GM12878 (cell line): ENCODE results near the gene SPAG16. TPM values are rescaled to one million over a fixed set of nuclear protein-coding genes. Genes with fewer than 3 reads are reported as not detected.

Experiments
- ATAC-seq: fragments of 200-7000 bp; cut with Tn5 transposase; 3 replicates; pipeline ENCODE4 v1.9.1; 2020; ENCODE audit warnings: mild to moderate bottlenecking, moderate library complexity
- BruUV-seq: library from RNA; stranded (reverse); fragments of 400-500 nt; replicated peaks from 2 replicates; lab custom pipeline; 2021; lab: Mats Ljungman, UMichigan
- CTCF ChIA-PET: fragments of 300-600 bp; sonication (Branson Sonifier 250); formaldehyde crosslinking; extraction: SDS; loops from one replicate; lab custom pipeline; 2021; ENCODE audit warnings: inconsistent platforms; lab: Yijun Ruan, JAX
- POLR2A ChIA-PET: fragments of 350-600 bp; formaldehyde crosslinking; extraction: SDS; loops from one replicate; lab custom pipeline; 2021; ENCODE audit warnings: inconsistent platforms; lab: Charles Lee
- RAD21 ChIA-PET: fragments of 300-600 bp; sonication (Branson Sonifier 250); formaldehyde crosslinking; loops from one replicate; lab custom pipeline; 2023; ENCODE audit warnings: antibody characterized with exemption; ENCODE audit not compliant: unreplicated experiment; lab: Charles Lee
- SMC1A ChIA-PET: fragments of 300-600 bp; sonication (Branson Sonifier 250); formaldehyde crosslinking; loops from one replicate; lab custom pipeline; 2023; ENCODE audit not compliant: unreplicated experiment, uncharacterized antibody; lab: Charles Lee
- DNase-seq: peaks from one replicate; pipeline ENCODE4 v3.0.0-alpha.2; 2011; ENCODE audit warnings: low read depth, low spot score
- FAIRE-seq: peaks from 3 replicates; lab custom pipeline; 2011; peaks lifted over from hg19 to GRCh38; lab: Jason Lieb, UNC
- H2AFZ ChIP-seq: 2 replicates; pipeline ENCODE4 v1.6.0; 2011; ENCODE audit warnings: low read depth, low read length, control low read depth; ENCODE audit not compliant: control insufficient read depth
- H3K27ac ChIP-seq: 2 replicates; pipeline ENCODE4 v1.5.1; 2011; ENCODE audit warnings: control low read depth; ENCODE audit not compliant: control insufficient read depth, insufficient read depth
- H3K27me3 ChIP-seq, 2 experiments: replicated peaks in 1 of 2; 2 replicates each; pipeline versions ENCODE4 v1.6.0 to v1.6.1; 2011; ENCODE audit warnings: low read length in 1 of 2; ENCODE audit not compliant: control insufficient read depth in 2 of 2, insufficient read depth in 2 of 2
- H3K36me3 ChIP-seq, 2 experiments: 2 replicates each; pipeline ENCODE4 v1.5.1; 2011; ENCODE audit warnings: low read length in 1 of 2; ENCODE audit not compliant: control insufficient read depth in 2 of 2, insufficient read depth in 2 of 2
- H3K4me1 ChIP-seq: 2 replicates; pipeline ENCODE4 v1.6.1; 2011; ENCODE audit warnings: mild to moderate bottlenecking, low read length, moderate library complexity, mixed read lengths; ENCODE audit not compliant: control insufficient read depth, insufficient read depth
- H3K4me2 ChIP-seq: 2 replicates; pipeline ENCODE4 v1.6.0; 2011; ENCODE audit warnings: control low read depth; ENCODE audit not compliant: control insufficient read depth, insufficient read depth
- H3K4me3 ChIP-seq: fragments of 200-600 bp; sonication (generic); 2 replicates; pipeline ENCODE4 v1.5.1; 2016
- H3K79me2 ChIP-seq: 2 replicates; pipeline ENCODE4 v1.6.0; 2011; ENCODE audit warnings: low read length; ENCODE audit not compliant: control insufficient read depth, insufficient read depth
- H3K9ac ChIP-seq: 2 replicates; pipeline ENCODE4 v1.8.0; 2011; ENCODE audit warnings: low read length, control low read depth, mixed read lengths; ENCODE audit not compliant: control insufficient read depth, insufficient read depth
- H3K9me3 ChIP-seq: replicated peaks from 3 replicates; pipeline ENCODE4 v1.5.1; 2011; ENCODE audit warnings: mild to moderate bottlenecking, low read length; ENCODE audit not compliant: control insufficient read depth, insufficient read depth
- H4K20me1 ChIP-seq: 2 replicates; pipeline ENCODE4 v1.6.0; 2011; ENCODE audit not compliant: control insufficient read depth, insufficient read depth
- ASH2L ChIP-seq: fragments of 300-600, 200-600 bp; sonication (generic); IDR thresholded peaks from 2 replicates; pipeline ENCODE4 v1.6.1; 2017; ENCODE audit warnings: low read depth, mild to moderate bottlenecking, borderline replicate concordance
- CHD1 ChIP-seq: IDR thresholded peaks from 2 replicates; pipeline ENCODE4 v1.6.1; 2012; ENCODE audit warnings: low read depth, low read length, improper control_type of control experiment
- CREB1 ChIP-seq: IDR thresholded peaks from 2 replicates; pipeline ENCODE4 v1.6.1; 2012; ENCODE audit warnings: low read depth, mild to moderate bottlenecking, inconsistent platforms
- FOXM1 ChIP-seq: IDR thresholded peaks from 2 replicates; pipeline ENCODE4 v1.6.1; 2012; ENCODE audit warnings: low read depth, mild to moderate bottlenecking, inconsistent platforms, low read length, moderate library complexity
- NBN ChIP-seq: fragments of 450-650 bp; IDR thresholded peaks from 2 replicates; pipeline ENCODE4 v1.6.1; 2016
- NRF1 ChIP-seq: conservative IDR thresholded peaks from 2 replicates; pipeline ENCODE4 v1.6.1; 2011; ENCODE audit warnings: mild to moderate bottlenecking, low read depth, low read length, improper control_type of control experiment
- RAD51 ChIP-seq: fragments of 450-650 bp; IDR thresholded peaks from 2 replicates; pipeline ENCODE4 v1.6.1; 2016; ENCODE audit warnings: moderate library complexity, mild to moderate bottlenecking, inconsistent platforms
- STAT1 ChIP-seq: fragments of 450-650 bp; conservative IDR thresholded peaks from 2 replicates; pipeline ENCODE4 v1.6.1; 2014; ENCODE audit warnings: antibody characterized with exemption, mild to moderate bottlenecking
- ZNF207 ChIP-seq: fragments of 450-650 bp; IDR thresholded peaks from 2 replicates; pipeline ENCODE4 v1.6.1; 2014; ENCODE audit warnings: antibody characterized with exemption, mild to moderate bottlenecking, borderline replicate concordance
- ZNF24 ChIP-seq: fragments of 450-650 bp; IDR thresholded peaks from 2 replicates; pipeline ENCODE4 v1.6.1; 2017; ENCODE audit warnings: antibody characterized with exemption, mild to moderate bottlenecking
- WGBS: methylation state at CpG from one replicate; pipeline ENCODE4 v1.1.6; 2016; ENCODE audit warnings: low lambda C conversion rate; ENCODE audit not compliant: insufficient replicate concordance, insufficient coverage; ENCODE audit errors: missing lambda C conversion rate; 5-methylcytosine and 5-hydroxymethylcytosine counted together
- in situ Hi-C: fragments of 300-500 bp; cut with MboI; formaldehyde crosslinking; loops from 9 replicates; pipeline ENCODE4 v1.14.3; 2018; ENCODE audit warnings: mixed read lengths
- intact Hi-C: fragments of 100-400 bp; cut with micrococcal nuclease; formaldehyde crosslinking; loops from one replicate; pipeline ENCODE4 v1.14.2; 2022; ENCODE audit not compliant: unreplicated experiment
- polyA plus RNA-seq, 11 experiments: library from polyadenylated mRNA; depleted of rRNA in 4 of 11; unstranded in 6 of 11; stranded (reverse) in 5 of 11; fragments of >200 nt; fragmentation: Nextera tagmentation in 4 of 11; fragmentation: Illumina TruSeq in 1 of 11; extraction: Ambion mirVana in 4 of 11; extraction: Trizol in 1 of 11; gene quantifications; 1 replicate in 1 of 11; 2 replicates in 10 of 11; pipeline versions ENCODE4 v1.2.1 to v1.2.3, GENCODE V29; 2011 to 2016; ENCODE audit warnings: inconsistent platforms in 2 of 11, missing spikeins in 2 of 11, low read depth in 1 of 11
- total RNA-seq, 4 experiments: library from RNA; depleted of rRNA in 3 of 4; stranded (reverse); fragments of >200 nt in 3 of 4; fragmentation: Illumina TruSeq in 1 of 4; extraction: Trizol in 1 of 4; gene quantifications; 2 replicates each; pipeline versions ENCODE4 v1.2.1 to v1.2.3, GENCODE V29; 2013 to 2021
- TF ChIP-seq, protein P1 (sequence below): IDR thresholded peaks from 2 replicates; pipeline ENCODE4 v1.6.1; 2012; ENCODE audit warnings: low read length, inconsistent platforms
- TF ChIP-seq, protein P2 (sequence below): fragments of 450-650 bp; formaldehyde crosslinking; IDR thresholded peaks from 2 replicates; pipeline ENCODE4 v1.4.0; 2020; ENCODE audit warnings: mild to moderate bottlenecking, moderate library complexity

The SPAG16 gene
- total and polyA plus RNA-seq, 10 of the 15 experiments (the other 5 are each of a cell fraction or from before 2014, with no cell fraction given), result 6.0 to 25.0 (median 15.2) TPM

DNA sequence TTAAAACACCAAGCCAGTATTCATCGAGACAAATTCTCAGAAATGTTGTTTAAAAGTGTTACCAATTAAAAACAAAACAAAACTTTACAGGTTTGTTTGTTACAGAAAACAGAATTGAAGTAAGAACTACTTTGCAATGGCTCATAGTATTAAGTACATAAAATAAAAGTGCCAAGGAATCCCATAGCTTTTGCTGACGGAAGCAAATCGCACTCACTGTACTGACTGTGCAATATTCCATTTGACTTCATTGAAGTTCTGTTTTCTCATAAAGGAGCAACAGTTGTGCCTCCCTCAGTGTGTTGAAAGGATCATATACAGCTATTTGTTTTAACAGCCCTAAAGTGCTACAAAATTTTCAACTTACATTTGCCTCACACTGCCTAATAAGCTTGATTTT lies 507.8 kb downstream of the SPAG16 start:
- ATAC-seq (no peak), DNase-seq (no peak), FAIRE-seq (no peak)
- Histone ChIP-seq H3K4me3 (no peak overlapping the region), H3K27ac (no peak overlapping the region), H3K36me3 (no peaks in the 10 kb centered on the region), H3K79me2 (no peaks in the 10 kb centered on the region), H2AFZ (no peak overlapping the region), H3K4me1 (no peaks in the 10 kb centered on the region), H4K20me1 (no peaks in the 10 kb centered on the region), H3K9ac (no peak overlapping the region), H3K4me2 (no peak overlapping the region), H3K27me3 (no peaks in the 10 kb centered on the region), H3K9me3 (no peaks in the 10 kb centered on the region)
- in situ Hi-C loops (no loop called here), intact Hi-C loops (no loop called here)
- ChIA-PET POLR2A (no interaction called here), RAD21 (interaction anchor here (0.6 kb wide), 2 partner anchors 56 to 594 kb away, joined by 3 to 4 read pairs; no protein-coding TSS in a partner anchor), CTCF (interaction anchor here (1.3 to 1.5 kb wide), 2 partner anchors 11 to 14 kb away, joined by 3 to 4 read pairs; no protein-coding TSS in a partner anchor), SMC1A (interaction anchor here (0.8 to 1.4 kb wide), 3 partner anchors 10 to 26 kb away, joined by 3 to 4 read pairs (median 3); no protein-coding TSS in a partner anchor)
- WGBS, result 95% methylated on average over 3 of the region's 3 CpGs
- BruUV-seq, result no TSS peak
- no peak for TF ChIP-seq NBN
- TF ChIP-seq, protein P1, sequence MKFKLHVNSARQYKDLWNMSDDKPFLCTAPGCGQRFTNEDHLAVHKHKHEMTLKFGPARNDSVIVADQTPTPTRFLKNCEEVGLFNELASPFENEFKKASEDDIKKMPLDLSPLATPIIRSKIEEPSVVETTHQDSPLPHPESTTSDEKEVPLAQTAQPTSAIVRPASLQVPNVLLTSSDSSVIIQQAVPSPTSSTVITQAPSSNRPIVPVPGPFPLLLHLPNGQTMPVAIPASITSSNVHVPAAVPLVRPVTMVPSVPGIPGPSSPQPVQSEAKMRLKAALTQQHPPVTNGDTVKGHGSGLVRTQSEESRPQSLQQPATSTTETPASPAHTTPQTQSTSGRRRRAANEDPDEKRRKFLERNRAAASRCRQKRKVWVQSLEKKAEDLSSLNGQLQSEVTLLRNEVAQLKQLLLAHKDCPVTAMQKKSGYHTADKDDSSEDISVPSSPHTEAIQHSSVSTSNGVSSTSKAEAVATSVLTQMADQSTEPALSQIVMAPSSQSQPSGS, result no peak
- TF ChIP-seq ZNF24, result no peak
- no peak for TF ChIP-seq ZNF207
- TF ChIP-seq CHD1, result no peak
- TF ChIP-seq NRF1, result no peak
- TF ChIP-seq STAT1, result no peak
- TF ChIP-seq ASH2L, result no peak
- no peak for TF ChIP-seq RAD51
- TF ChIP-seq, protein P2, sequence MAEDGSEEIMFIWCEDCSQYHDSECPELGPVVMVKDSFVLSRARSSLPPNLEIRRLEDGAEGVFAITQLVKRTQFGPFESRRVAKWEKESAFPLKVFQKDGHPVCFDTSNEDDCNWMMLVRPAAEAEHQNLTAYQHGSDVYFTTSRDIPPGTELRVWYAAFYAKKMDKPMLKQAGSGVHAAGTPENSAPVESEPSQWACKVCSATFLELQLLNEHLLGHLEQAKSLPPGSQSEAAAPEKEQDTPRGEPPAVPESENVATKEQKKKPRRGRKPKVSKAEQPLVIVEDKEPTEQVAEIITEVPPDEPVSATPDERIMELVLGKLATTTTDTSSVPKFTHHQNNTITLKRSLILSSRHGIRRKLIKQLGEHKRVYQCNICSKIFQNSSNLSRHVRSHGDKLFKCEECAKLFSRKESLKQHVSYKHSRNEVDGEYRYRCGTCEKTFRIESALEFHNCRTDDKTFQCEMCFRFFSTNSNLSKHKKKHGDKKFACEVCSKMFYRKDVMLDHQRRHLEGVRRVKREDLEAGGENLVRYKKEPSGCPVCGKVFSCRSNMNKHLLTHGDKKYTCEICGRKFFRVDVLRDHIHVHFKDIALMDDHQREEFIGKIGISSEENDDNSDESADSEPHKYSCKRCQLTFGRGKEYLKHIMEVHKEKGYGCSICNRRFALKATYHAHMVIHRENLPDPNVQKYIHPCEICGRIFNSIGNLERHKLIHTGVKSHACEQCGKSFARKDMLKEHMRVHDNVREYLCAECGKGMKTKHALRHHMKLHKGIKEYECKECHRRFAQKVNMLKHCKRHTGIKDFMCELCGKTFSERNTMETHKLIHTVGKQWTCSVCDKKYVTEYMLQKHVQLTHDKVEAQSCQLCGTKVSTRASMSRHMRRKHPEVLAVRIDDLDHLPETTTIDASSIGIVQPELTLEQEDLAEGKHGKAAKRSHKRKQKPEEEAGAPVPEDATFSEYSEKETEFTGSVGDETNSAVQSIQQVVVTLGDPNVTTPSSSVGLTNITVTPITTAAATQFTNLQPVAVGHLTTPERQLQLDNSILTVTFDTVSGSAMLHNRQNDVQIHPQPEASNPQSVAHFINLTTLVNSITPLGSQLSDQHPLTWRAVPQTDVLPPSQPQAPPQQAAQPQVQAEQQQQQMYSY (CRISPR knock-in tag), result no peak
- no peak for TF ChIP-seq CREB1
- no peak for TF ChIP-seq FOXM1
